Activated CD8-positive, alpha-beta memory T cell treated with anti-CD3 and anti-CD28 coated beads, Interleukin-2, amount 50 U/mL, for 48 hours (primary cell): ENCODE data around the gene MARK2.

Experiments used
- DNase-seq: peaks from one replicate; pipeline ENCODE4 v3.0.0-alpha.2; 2020

MARK2 gene

GRCh38 chr11:63911440-63911839 lies 72.5 kb downstream of the MARK2 start:
- DNase-seq, result no peak

- DNase-seq, result no peak
These were observed 73.0 kb downstream of the MARK2 start for GRCh38 chr11:63911876-63912275.

- no peak for DNase-seq
These were observed 73.8 kb downstream of the MARK2 start for GRCh38 chr11:63912678-63913077.

- DNase-seq, result no peak
These were observed 75.2 kb downstream of the MARK2 start for GRCh38 chr11:63913866-63914830.

- DNase-seq, result no peak
These were observed 76.2 kb downstream of the MARK2 start for GRCh38 chr11:63914896-63915691.

- DNase-seq, result peak; percentile 78
These were observed 77.3 kb downstream of the MARK2 start for GRCh38 chr11:63915961-63916836.

GRCh38 chr11:63916837-63917691 lies 78.2 kb downstream of the MARK2 start, which contains the start of gene RCOR2:
RCOR2 (minus strand) TSS chr11:63917164; CDS start chr11:63916456, 708 bp downstream.
- peak; percentile 79 for DNase-seq

GRCh38 chr11:63917692-63918506 lies 79.0 kb downstream of the MARK2 start:
- DNase-seq, result peak; percentile 63

- DNase-seq, result no peak
These were observed 79.7 kb downstream of the MARK2 start for GRCh38 chr11:63918507-63919191.

GRCh38 chr11:63919267-63920125 lies 80.6 kb downstream of the MARK2 start:
- DNase-seq, result no peak

- DNase-seq, result no peak
These were observed 81.4 kb downstream of the MARK2 start for GRCh38 chr11:63920126-63920938.

GRCh38 chr11:63920939-63921417 lies 82.1 kb downstream of the MARK2 start:
- peak; percentile 80 for DNase-seq

- DNase-seq, result no peak
These were observed 83.8 kb downstream of the MARK2 start for GRCh38 chr11:63922673-63923192.

- no peak for DNase-seq
These were observed 84.4 kb downstream of the MARK2 start for GRCh38 chr11:63923319-63923718.

GRCh38 chr11:63929616-63930015 lies 90.7 kb downstream of the MARK2 start:
- no peak for DNase-seq

- no peak for DNase-seq
These were observed 92.1 kb downstream of the MARK2 start for GRCh38 chr11:63931045-63931444.

GRCh38 chr11:63931876-63932275 lies 93.0 kb downstream of the MARK2 start:
- DNase-seq, result no peak

GRCh38 chr11:63933459-63933858 lies 94.5 kb downstream of the MARK2 start:
- no peak for DNase-seq
